ENCODE results near the gene NOL8. TPM values are rescaled to one million over a fixed set of nuclear protein-coding genes. Genes with fewer than 3 reads are reported as not detected.

The NOL8 gene
- total RNA-seq, 1 experiment from 2014 or later: 41.8 TPM

DNA sequence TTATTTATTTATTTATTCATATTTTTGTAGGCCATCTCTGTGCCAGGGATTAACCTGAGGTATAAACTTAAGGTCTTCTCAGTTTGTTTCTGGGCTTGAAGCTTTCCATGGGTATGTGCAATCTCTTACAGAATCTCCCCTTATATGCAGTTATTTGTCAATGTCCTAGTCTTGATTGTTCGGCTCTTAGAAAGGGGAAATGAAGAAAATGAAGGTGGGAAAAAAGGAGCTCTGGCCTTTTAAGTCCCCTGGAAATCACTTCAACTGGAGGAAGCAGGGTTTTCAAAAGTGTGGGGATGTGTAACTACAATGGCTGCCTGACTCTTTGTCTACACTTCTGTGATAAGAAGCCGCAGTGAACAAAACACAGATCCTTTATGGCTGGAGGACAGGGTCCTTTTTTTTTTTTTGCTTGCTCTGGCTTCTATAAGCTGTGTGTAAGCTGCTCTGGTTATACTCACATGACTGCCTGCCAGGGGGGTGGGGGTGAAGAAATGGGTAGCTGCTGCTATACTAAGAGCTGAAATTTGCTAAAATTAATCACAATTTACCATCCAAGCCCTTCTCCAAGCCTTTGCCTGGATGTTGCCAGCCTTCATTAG is 34.3 kb upstream of the NOL8 start:
- TF ChIP-seq, protein P1, sequence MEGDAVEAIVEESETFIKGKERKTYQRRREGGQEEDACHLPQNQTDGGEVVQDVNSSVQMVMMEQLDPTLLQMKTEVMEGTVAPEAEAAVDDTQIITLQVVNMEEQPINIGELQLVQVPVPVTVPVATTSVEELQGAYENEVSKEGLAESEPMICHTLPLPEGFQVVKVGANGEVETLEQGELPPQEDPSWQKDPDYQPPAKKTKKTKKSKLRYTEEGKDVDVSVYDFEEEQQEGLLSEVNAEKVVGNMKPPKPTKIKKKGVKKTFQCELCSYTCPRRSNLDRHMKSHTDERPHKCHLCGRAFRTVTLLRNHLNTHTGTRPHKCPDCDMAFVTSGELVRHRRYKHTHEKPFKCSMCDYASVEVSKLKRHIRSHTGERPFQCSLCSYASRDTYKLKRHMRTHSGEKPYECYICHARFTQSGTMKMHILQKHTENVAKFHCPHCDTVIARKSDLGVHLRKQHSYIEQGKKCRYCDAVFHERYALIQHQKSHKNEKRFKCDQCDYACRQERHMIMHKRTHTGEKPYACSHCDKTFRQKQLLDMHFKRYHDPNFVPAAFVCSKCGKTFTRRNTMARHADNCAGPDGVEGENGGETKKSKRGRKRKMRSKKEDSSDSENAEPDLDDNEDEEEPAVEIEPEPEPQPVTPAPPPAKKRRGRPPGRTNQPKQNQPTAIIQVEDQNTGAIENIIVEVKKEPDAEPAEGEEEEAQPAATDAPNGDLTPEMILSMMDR (IDR thresholded peaks at IDR 0.05; ENCODE audit: unreplicated experiment): no peak
- ChIA-PET POLR2A (interaction anchor here (0.6 to 1.2 kb wide), 2 partner anchors 9 to 198 kb away, joined by 3 to 4 read pairs; no protein-coding TSS in a partner anchor), CTCF (interaction anchor here (0.6 to 1.0 kb wide), 2 partner anchors 224 to 275 kb away, joined by 3 read pairs; no protein-coding TSS in a partner anchor)
- intact Hi-C loops (cut with micrococcal nuclease): no loop called here
- no peaks in the 10 kb centered on the region for H3K4me1 Mint-ChIP-seq (ENCODE audit: insufficient read depth, unreplicated experiment)
- no peak for DNase-seq (ENCODE audit: unreplicated experiment)
- no TSS peak for BruUV-seq (replicated peaks)
- peaks cover 9% of the 10 kb centered on the region for H3K9me3 Mint-ChIP-seq (ENCODE audit: unreplicated experiment)
- H3K4me3 Mint-ChIP-seq (ENCODE audit: unreplicated experiment): no peak overlapping the region
- peaks cover 6% of the 10 kb centered on the region for H3K36me3 Mint-ChIP-seq (ENCODE audit: insufficient read depth, unreplicated experiment)
- H3K27ac Mint-ChIP-seq (ENCODE audit: low read depth, unreplicated experiment): no peak overlapping the region
- H3K27me3 Mint-ChIP-seq (ENCODE audit: insufficient read depth, unreplicated experiment): no peaks in the 10 kb centered on the region

DNA sequence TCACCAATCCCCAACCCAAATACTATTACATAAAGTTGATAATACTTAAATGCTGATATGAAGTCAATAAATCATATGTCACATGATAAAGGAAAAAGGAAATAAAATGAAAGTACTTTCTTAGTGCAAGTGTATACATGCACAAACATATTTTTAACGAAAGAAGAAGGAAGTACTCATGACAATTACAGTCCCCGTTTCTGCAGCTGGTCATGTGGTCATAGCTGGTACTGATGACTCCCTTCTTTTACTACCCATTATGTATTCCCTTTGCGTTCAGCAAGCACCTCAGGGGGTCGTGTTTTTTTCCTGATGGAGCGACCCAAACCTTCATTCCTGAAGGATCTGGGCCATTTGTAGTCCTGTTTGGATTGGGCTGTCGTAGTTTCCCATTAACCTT is 27.9 kb upstream of the NOL8 start:
- Mint-ChIP-seq H3K36me3 (ENCODE audit: insufficient read depth, unreplicated experiment) (peaks cover 6% of the 10 kb centered on the region), H3K4me3 (ENCODE audit: unreplicated experiment) (no peak overlapping the region), H3K4me1 (ENCODE audit: insufficient read depth, unreplicated experiment) (no peaks in the 10 kb centered on the region), H3K9me3 (ENCODE audit: unreplicated experiment) (peaks cover 15% of the 10 kb centered on the region), H3K27ac (ENCODE audit: low read depth, unreplicated experiment) (no peak overlapping the region), H3K27me3 (ENCODE audit: insufficient read depth, unreplicated experiment) (no peaks in the 10 kb centered on the region)
- no TSS peak for BruUV-seq (replicated peaks)
- ChIA-PET POLR2A (no interaction called here), CTCF (no interaction called here)
- no peak for DNase-seq (ENCODE audit: unreplicated experiment)
- intact Hi-C loops (cut with micrococcal nuclease): no loop called here
- TF ChIP-seq, protein P1 (IDR thresholded peaks at IDR 0.05; ENCODE audit: unreplicated experiment): no peak

DNA sequence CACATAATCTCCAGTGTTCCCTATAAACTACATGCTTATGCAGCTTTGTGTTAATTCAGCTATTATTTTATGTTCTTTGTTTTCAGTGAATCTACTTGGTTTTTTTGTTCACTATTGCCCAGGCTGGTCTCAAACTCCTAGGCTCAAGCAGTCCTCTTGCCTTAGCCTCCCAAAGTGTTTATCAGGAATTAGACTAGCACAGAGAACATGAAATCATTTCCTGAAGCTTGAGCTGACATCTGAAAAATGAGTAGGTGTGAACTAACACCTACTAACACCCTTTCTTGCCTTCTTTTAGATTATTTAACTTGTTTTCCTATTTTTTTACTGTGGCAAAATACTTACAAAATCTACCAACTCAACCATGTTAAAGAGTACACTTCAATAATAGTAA is 25.6 kb upstream of the NOL8 start:
- peaks cover 15% of the 10 kb centered on the region for H3K9me3 Mint-ChIP-seq (ENCODE audit: unreplicated experiment)
- H3K27me3 Mint-ChIP-seq (ENCODE audit: insufficient read depth, unreplicated experiment): no peaks in the 10 kb centered on the region
- peaks cover 5% of the 10 kb centered on the region for H3K36me3 Mint-ChIP-seq (ENCODE audit: insufficient read depth, unreplicated experiment)
- TF ChIP-seq, protein P1 (IDR thresholded peaks at IDR 0.05; ENCODE audit: unreplicated experiment): no peak
- DNase-seq (ENCODE audit: unreplicated experiment): no peak
- intact Hi-C loops (cut with micrococcal nuclease): no loop called here
- no TSS peak for BruUV-seq (replicated peaks)
- H3K27ac Mint-ChIP-seq (ENCODE audit: low read depth, unreplicated experiment): no peak overlapping the region
- no peaks in the 10 kb centered on the region for H3K4me1 Mint-ChIP-seq (ENCODE audit: insufficient read depth, unreplicated experiment)
- ChIA-PET POLR2A (interaction anchor here (1.2 kb wide), 1 partner anchor 23 kb away, joined by 3 read pairs; no protein-coding TSS in a partner anchor), CTCF (interaction anchor here (0.5 to 1.1 kb wide), 4 partner anchors 20 to 285 kb away, joined by 3 to 4 read pairs (median 3); no protein-coding TSS in a partner anchor)
- H3K4me3 Mint-ChIP-seq (ENCODE audit: unreplicated experiment): no peak overlapping the region

DNA sequence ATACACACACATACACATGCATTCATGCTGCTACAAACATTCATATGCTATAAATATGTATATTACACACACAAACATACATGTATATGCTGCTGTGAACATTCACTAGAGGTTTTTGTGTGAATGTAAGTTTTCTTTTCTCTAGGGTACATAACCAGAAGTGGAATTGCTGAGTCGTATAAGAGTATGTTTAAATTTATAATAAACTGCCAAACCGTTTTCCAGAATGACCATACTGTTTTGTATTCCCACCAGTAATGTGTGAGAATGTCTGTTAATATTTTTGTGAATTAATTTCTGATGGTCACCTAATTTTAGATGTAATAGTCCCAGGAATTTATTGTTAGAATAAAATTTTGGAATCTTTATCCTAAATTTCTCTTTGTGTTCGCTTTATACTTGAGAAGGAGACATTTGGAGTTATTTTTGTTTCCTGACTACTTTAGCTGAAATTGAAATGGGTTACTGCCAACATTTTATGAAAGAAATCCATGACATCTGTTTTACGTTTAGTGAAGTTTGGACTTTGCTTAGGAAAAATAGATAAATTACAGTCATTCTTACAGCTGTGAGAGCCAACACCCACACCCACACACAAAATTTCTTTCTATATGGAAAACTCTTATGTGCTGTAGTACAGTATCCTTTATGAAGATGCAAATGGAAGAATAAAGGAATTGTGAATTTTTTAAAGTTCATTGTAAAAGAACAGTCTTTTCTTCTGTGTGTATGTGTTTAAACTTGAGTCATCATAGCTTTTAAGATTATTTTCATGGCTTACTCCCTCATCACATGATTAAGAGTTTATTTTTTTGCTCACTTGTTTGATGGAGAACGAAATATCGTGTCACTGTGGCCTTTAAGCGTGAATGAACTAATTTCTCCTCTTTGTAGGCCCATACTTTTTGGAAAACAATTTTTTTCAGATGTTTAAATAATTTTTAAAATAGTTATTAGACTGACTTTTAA is 24.9 kb upstream of the NOL8 start:
- no peaks in the 10 kb centered on the region for H3K4me1 Mint-ChIP-seq (ENCODE audit: insufficient read depth, unreplicated experiment)
- no peak overlapping the region for H3K27ac Mint-ChIP-seq (ENCODE audit: low read depth, unreplicated experiment)
- DNase-seq (ENCODE audit: unreplicated experiment): no peak
- ChIA-PET CTCF (interaction anchor here (0.5 to 1.1 kb wide), 4 partner anchors 20 to 285 kb away, joined by 3 to 4 read pairs (median 3); no protein-coding TSS in a partner anchor), POLR2A (interaction anchor here (1.2 kb wide), 1 partner anchor 22 kb away, joined by 3 read pairs; no protein-coding TSS in a partner anchor)
- no peak overlapping the region for H3K4me3 Mint-ChIP-seq (ENCODE audit: unreplicated experiment)
- H3K36me3 Mint-ChIP-seq (ENCODE audit: insufficient read depth, unreplicated experiment): peaks cover 5% of the 10 kb centered on the region
- no TSS peak for BruUV-seq (replicated peaks)
- no peaks in the 10 kb centered on the region for H3K27me3 Mint-ChIP-seq (ENCODE audit: insufficient read depth, unreplicated experiment)
- H3K9me3 Mint-ChIP-seq (ENCODE audit: unreplicated experiment): peaks cover 12% of the 10 kb centered on the region
- intact Hi-C loops (cut with micrococcal nuclease): no loop called here
- TF ChIP-seq, protein P1 (IDR thresholded peaks at IDR 0.05; ENCODE audit: unreplicated experiment): no peak
